IPS-15b (cell line): Measurements from ENCODE around the gene FAF1.
"Not testable (repeated sequence)": the region's sequence is repeated elsewhere in the genome, so short reads cannot be mapped to it uniquely, and the experiment has no call there.

Experiments
- H3K27me3 ChIP-seq: one replicate; pipeline ENCODE4 v1.6.1; 2013; ENCODE audit warnings: low read length; ENCODE audit not compliant: control insufficient read depth, insufficient read depth
- H3K36me3 ChIP-seq: one replicate; pipeline ENCODE4 v1.6.1; 2013; ENCODE audit warnings: low read length; ENCODE audit not compliant: control insufficient read depth, insufficient read depth
- H3K4me1 ChIP-seq: one replicate; pipeline ENCODE4 v1.6.1; 2013; ENCODE audit warnings: mild to moderate bottlenecking, low read length; ENCODE audit not compliant: control insufficient read depth, insufficient read depth
- H3K4me3 ChIP-seq: one replicate; pipeline ENCODE4 v1.5.1; 2013; ENCODE audit warnings: low read depth, low read length
- H3K9ac ChIP-seq: one replicate; pipeline ENCODE4 v1.6.1; 2013; ENCODE audit warnings: low read depth, mild to moderate bottlenecking, low read length
- H3K9me3 ChIP-seq: one replicate; pipeline ENCODE4 v1.6.1; 2013; ENCODE audit warnings: mild to moderate bottlenecking, low read length; ENCODE audit not compliant: control insufficient read depth, insufficient read depth

FAF1 gene

GRCh38 chr1:50787266-50787665 lies 172.8 kb downstream of the FAF1 start:
- Histone ChIP-seq H3K4me3 (no peak overlapping the region), H3K9me3 (no peaks in the 10 kb centered on the region), H3K36me3 (no peaks in the 10 kb centered on the region), H3K27me3 (no peaks in the 10 kb centered on the region), H3K4me1 (no peaks in the 10 kb centered on the region), H3K9ac (no peak overlapping the region)

DNA sequence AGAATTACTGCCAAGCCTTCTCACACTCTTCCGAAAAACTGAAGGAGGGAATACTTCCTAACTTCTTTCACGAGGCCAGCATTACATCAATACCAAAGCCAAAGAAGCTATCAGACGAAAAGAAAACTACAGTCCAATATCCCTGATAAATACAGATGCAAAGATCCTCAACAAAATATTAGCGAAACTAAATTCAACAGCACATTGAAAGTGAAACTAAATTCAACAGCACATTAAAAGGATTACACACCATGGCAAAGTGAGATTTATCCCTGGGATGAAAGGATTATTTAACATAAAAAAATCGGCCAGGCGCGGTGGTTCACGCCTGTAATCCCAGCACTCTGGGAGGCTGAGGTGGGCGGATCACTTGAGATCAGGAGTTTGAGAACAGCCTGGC lies 176.8 kb downstream of the FAF1 start:
- no peaks in the 10 kb centered on the region for H3K9me3 ChIP-seq
- H3K9ac ChIP-seq: no peak overlapping the region
- no peaks in the 10 kb centered on the region for H3K36me3 ChIP-seq
- no peak overlapping the region for H3K4me3 ChIP-seq
- H3K4me1 ChIP-seq: no peaks in the 10 kb centered on the region
- no peaks in the 10 kb centered on the region for H3K27me3 ChIP-seq

- no peaks in the 10 kb centered on the region for H3K4me1 ChIP-seq
- no peaks in the 10 kb centered on the region for H3K9me3 ChIP-seq
- no peak overlapping the region for H3K4me3 ChIP-seq
- H3K36me3 ChIP-seq: no peaks in the 10 kb centered on the region
- no peaks in the 10 kb centered on the region for H3K27me3 ChIP-seq
- no peak overlapping the region for H3K9ac ChIP-seq
Observed at GRCh38 chr1:50780797-50781196, 179.3 kb downstream of the FAF1 start.

DNA sequence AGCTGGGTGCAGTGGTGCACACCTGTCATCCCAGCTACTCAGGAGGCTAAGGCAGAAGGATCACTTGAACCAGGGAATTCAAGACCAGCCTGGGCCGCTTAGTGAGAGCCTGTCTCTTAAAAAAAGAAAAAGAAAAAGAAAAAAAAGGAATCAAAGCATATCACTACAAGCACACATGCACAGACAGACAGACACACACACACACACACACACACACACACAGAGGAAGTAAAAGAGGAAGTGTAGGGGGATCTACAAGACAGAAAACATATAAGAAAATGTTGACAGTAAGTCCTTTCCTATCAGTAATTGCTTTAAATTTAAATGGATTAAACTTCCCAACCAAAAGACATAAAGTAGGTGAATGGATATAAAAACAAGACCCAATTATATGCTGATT lies 180.3 kb downstream of the FAF1 start:
- Histone ChIP-seq H3K4me3 (no peak overlapping the region), H3K27me3 (no peaks in the 10 kb centered on the region), H3K9ac (no peak overlapping the region), H3K36me3 (no peaks in the 10 kb centered on the region), H3K9me3 (no peaks in the 10 kb centered on the region), H3K4me1 (no peaks in the 10 kb centered on the region)

GRCh38 chr1:50775740-50776139 lies 184.3 kb downstream of the FAF1 start:
- Histone ChIP-seq H3K27me3 (no peaks in the 10 kb centered on the region), H3K9ac (no peak overlapping the region), H3K4me1 (no peaks in the 10 kb centered on the region), H3K36me3 (no peaks in the 10 kb centered on the region), H3K4me3 (no peak overlapping the region), H3K9me3 (no peaks in the 10 kb centered on the region)

GRCh38 chr1:50774759-50775351 lies 185.2 kb downstream of the FAF1 start:
- no peaks in the 10 kb centered on the region for H3K36me3 ChIP-seq
- H3K9me3 ChIP-seq: no peaks in the 10 kb centered on the region
- no peak overlapping the region for H3K4me3 ChIP-seq
- H3K27me3 ChIP-seq: no peaks in the 10 kb centered on the region
- no peaks in the 10 kb centered on the region for H3K4me1 ChIP-seq
- no peak overlapping the region for H3K9ac ChIP-seq

GRCh38 chr1:50766688-50767087 lies 193.4 kb downstream of the FAF1 start:
- Histone ChIP-seq H3K4me1 (no peaks in the 10 kb centered on the region), H3K27me3 (no peaks in the 10 kb centered on the region), H3K9me3 (no peaks in the 10 kb centered on the region), H3K4me3 (no peak overlapping the region), H3K36me3 (no peaks in the 10 kb centered on the region), H3K9ac (no peak overlapping the region)

- H3K4me1 ChIP-seq, H3K4me3 ChIP-seq, H3K36me3 ChIP-seq, H3K27me3 ChIP-seq, H3K9me3 ChIP-seq, H3K9ac ChIP-seq: not testable (repeated sequence)
Observed at GRCh38 chr1:50756543-50756942, 203.5 kb downstream of the FAF1 start.

- not testable (repeated sequence) for H3K27me3 ChIP-seq, H3K9ac ChIP-seq, H3K4me1 ChIP-seq, H3K36me3 ChIP-seq, H3K4me3 ChIP-seq, H3K9me3 ChIP-seq
Observed at GRCh38 chr1:50754764-50755163, 205.3 kb downstream of the FAF1 start.

- Histone ChIP-seq H3K36me3 (no peaks in the 10 kb centered on the region), H3K27me3 (no peaks in the 10 kb centered on the region), H3K9ac (no peak overlapping the region), H3K4me3 (no peak overlapping the region), H3K9me3 (no peaks in the 10 kb centered on the region), H3K4me1 (no peaks in the 10 kb centered on the region)
Observed at GRCh38 chr1:50750021-50750619, 209.9 kb downstream of the FAF1 start.

GRCh38 chr1:50747394-50747793 lies 212.7 kb downstream of the FAF1 start:
- no peaks in the 10 kb centered on the region for H3K4me1 ChIP-seq
- no peak overlapping the region for H3K9ac ChIP-seq
- H3K9me3 ChIP-seq: no peaks in the 10 kb centered on the region
- H3K36me3 ChIP-seq: no peaks in the 10 kb centered on the region
- no peak overlapping the region for H3K4me3 ChIP-seq
- H3K27me3 ChIP-seq: no peaks in the 10 kb centered on the region

GRCh38 chr1:50742523-50742922 lies 217.5 kb downstream of the FAF1 start:
- Histone ChIP-seq H3K27me3 (no peaks in the 10 kb centered on the region), H3K9me3 (no peaks in the 10 kb centered on the region), H3K4me1 (no peaks in the 10 kb centered on the region), H3K4me3 (no peak overlapping the region), H3K36me3 (no peaks in the 10 kb centered on the region), H3K9ac (no peak overlapping the region)
